ENCODE measurements around the gene TMEM212. TPM values are rescaled to one million over a fixed set of nuclear protein-coding genes. Genes with fewer than 3 reads are reported as not detected.

TMEM212 gene
- total and polyA plus RNA-seq, 9 of the 15 experiments (the other 6 are each of a cell fraction or from before 2014, with no cell fraction given), result not detected

DNA sequence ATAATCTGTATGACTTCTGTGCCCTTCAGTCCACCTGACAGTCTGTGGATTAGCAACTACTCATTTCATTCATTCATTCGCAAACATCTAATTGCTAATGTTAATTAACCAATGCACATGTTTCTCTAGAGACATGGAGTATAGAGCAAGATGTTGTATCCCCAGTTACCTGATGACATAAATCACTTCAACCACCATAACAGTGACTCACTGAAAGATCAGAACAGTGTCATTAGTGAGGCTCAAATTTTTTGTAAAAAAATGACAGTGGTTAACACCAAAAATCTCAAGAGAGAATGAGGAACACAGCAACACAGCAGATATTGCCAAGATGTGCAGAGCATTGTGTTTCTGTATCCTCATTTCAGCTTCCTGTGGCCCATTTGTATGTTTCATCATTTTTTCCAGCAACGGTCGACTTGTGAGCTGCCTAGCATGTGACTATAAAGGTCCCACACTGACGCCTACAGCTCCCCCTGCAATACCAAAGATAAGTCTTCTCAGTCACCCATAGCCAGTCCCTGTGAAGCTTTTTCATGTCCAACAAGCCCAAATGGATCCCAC is 29.2 kb upstream of the TMEM212 start (continued):
- TF ChIP-seq, protein P1, sequence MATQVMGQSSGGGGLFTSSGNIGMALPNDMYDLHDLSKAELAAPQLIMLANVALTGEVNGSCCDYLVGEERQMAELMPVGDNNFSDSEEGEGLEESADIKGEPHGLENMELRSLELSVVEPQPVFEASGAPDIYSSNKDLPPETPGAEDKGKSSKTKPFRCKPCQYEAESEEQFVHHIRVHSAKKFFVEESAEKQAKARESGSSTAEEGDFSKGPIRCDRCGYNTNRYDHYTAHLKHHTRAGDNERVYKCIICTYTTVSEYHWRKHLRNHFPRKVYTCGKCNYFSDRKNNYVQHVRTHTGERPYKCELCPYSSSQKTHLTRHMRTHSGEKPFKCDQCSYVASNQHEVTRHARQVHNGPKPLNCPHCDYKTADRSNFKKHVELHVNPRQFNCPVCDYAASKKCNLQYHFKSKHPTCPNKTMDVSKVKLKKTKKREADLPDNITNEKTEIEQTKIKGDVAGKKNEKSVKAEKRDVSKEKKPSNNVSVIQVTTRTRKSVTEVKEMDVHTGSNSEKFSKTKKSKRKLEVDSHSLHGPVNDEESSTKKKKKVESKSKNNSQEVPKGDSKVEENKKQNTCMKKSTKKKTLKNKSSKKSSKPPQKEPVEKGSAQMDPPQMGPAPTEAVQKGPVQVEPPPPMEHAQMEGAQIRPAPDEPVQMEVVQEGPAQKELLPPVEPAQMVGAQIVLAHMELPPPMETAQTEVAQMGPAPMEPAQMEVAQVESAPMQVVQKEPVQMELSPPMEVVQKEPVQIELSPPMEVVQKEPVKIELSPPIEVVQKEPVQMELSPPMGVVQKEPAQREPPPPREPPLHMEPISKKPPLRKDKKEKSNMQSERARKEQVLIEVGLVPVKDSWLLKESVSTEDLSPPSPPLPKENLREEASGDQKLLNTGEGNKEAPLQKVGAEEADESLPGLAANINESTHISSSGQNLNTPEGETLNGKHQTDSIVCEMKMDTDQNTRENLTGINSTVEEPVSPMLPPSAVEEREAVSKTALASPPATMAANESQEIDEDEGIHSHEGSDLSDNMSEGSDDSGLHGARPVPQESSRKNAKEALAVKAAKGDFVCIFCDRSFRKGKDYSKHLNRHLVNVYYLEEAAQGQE (IDR thresholded peaks at IDR 0.05; ENCODE audit: borderline replicate concordance), result peak; percentile 32; the same call in 1 of the 2 replicates
- TF ChIP-seq, protein P1 (CRISPR knock-in tag; IDR thresholded peaks at IDR 0.05; ENCODE audit: low read depth), result no peak
- TF ChIP-seq STAT5A (IDR thresholded peaks at IDR 0.05; ENCODE audit: borderline replicate concordance, low read length) (peak; percentile 17; the same call in 1 of the 2 replicates), HSF4 (CRISPR knock-in tag; IDR thresholded peaks at IDR 0.05; ENCODE audit: borderline replicate concordance) (no peak), BCOR (IDR thresholded peaks at IDR 0.05) (no peak)
- TF ChIP-seq, protein P2, sequence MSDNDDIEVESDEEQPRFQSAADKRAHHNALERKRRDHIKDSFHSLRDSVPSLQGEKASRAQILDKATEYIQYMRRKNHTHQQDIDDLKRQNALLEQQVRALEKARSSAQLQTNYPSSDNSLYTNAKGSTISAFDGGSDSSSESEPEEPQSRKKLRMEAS (CRISPR knock-in tag; IDR thresholded peaks at IDR 0.05), result peak; percentile 58
- TF ChIP-seq, protein P3, sequence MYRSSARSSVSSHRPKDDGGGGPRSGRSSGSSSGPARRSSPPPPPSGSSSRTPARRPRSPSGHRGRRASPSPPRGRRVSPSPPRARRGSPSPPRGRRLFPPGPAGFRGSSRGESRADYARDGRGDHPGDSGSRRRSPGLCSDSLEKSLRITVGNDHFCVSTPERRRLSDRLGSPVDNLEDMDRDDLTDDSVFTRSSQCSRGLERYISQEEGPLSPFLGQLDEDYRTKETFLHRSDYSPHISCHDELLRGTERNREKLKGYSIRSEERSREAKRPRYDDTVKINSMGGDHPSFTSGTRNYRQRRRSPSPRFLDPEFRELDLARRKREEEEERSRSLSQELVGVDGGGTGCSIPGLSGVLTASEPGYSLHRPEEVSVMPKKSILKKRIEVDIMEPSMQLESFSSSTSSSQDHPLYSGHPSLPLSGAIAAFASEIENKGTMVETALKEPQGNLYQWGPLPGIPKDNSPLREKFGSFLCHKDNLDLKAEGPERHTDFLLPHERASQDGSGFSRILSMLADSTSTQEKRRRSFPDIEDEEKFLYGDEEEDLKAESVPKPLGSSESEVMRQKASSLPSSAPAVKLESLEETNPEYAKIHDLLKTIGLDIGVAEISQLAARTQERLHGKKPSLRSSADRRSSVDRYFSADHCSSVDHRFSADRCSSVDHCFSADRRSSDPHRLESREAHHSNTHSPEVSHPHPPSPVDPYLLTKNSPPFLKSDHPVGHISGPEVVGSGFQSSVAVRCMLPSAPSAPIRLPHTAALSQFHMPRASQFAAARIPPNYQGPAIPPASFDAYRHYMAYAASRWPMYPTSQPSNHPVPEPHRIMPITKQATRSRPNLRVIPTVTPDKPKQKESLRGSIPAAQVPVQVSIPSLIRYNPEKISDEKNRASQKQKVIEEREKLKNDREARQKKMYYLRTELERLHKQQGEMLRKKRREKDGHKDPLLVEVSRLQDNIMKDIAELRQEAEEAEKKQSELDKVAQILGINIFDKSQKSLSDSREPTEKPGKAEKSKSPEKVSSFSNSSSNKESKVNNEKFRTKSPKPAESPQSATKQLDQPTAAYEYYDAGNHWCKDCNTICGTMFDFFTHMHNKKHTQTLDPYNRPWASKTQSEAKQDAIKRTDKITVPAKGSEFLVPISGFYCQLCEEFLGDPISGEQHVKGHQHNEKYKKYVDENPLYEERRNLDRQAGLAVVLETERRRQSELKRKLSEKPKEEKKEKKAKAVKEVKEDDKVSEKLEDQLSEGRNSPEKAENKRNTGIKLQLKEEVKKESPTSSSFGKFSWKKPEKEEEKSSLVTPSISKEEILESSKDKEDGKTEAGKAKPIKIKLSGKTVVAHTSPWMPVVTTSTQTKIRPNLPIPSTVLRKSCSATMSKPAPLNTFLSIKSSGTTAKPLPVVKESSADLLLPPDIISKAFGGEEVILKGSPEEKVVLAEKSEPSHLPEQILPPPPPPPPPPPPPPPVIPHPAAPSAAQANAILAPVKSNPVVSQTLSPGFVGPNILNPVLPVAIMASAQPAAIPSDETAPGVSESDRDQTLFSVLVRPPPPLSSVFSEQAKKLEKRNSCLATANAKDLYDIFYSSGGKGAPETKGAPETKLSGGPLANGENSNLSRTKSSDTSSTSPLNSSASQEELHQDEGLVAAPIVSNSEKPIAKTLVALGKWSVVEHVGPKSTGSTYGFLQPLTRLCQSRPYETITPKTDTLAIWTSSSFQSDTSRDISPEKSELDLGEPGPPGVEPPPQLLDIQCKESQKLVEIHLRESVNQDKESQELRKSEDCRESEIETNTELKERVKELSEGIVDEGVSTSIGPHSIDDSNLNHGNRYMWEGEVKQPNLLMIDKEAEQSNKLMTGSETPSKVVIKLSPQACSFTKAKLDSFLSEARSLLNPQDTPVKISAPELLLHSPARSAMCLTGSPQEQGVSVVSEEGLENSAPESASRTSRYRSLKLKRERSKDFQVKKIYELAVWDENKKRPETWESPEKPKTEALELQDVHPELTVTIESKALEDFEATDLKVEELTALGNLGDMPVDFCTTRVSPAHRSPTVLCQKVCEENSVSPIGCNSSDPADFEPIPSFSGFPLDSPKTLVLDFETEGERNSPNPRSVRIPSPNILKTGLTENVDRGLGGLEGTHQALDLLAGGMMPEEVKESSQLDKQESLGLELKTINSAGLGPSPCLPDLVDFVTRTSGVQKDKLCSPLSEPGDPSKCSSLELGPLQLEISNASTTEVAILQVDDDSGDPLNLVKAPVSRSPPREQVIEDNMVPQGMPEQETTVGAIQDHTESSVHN (IDR thresholded peaks at IDR 0.05; ENCODE audit: borderline replicate concordance in 1 of 2, low read depth in 1 of 2), result no peak
